GM20431 (cell line): ENCODE data around the gene CFAP77.

ENCODE experiments used
- in situ Hi-C: fragments of 300-500 bp; cut with MseI, MboI; formaldehyde crosslinking; loops from one replicate; pipeline ENCODE4 v1.15.0; 2020; ENCODE audit warnings: low sequenced_read_pairs; ENCODE audit not compliant: unreplicated experiment

CFAP77 gene

GRCh38 chr9:132610661-132611060 lies 200.7 kb downstream of the CFAP77 start:
- in situ Hi-C loops, result no loop called here

- in situ Hi-C loops, result no loop called here
Measured at GRCh38 chr9:132614324-132614723, 204.3 kb downstream of the CFAP77 start.

- in situ Hi-C loops, result no loop called here
Measured at GRCh38 chr9:132615774-132616173, 205.8 kb downstream of the CFAP77 start.

GRCh38 chr9:132616725-132617124 lies 206.7 kb downstream of the CFAP77 start:
- in situ Hi-C loops, result no loop called here

- in situ Hi-C loops, result no loop called here
Measured at GRCh38 chr9:132622159-132622558, 212.1 kb downstream of the CFAP77 start.
